Measurements from ENCODE around the gene NLGN1. TPM values are rescaled to one million over a fixed set of nuclear protein-coding genes. Genes with fewer than 3 reads are reported as not detected.

NLGN1 gene
- total and polyA plus RNA-seq, 2 of the 8 experiments (the other 6 are each of a cell fraction or from before 2014, with no cell fraction given), result 7.8 to 14.8 TPM

- no peak for TF ChIP-seq CTCF (IDR thresholded peaks at IDR 0.05; ENCODE audit: control extremely low read depth in 1 of 3, insufficient read depth in 1 of 3, low read depth in 1 of 3, low read length in 3 of 3)
Measured at GRCh38 chr3:173641696-173642095, 244.2 kb downstream of the NLGN1 start (continued).
